Measurements from ENCODE around the gene TIMP2.

Gene TIMP2

GRCh38 chr17:78933025-78933958 is 8.1 kb upstream of the TIMP2 start:
- Histone ChIP-seq H3K27me3 (ENCODE audit: insufficient read depth, poor library complexity, severe bottlenecking) (no peaks in the 10 kb centered on the region), H3K9me3 (ENCODE audit: severe bottlenecking) (no peaks in the 10 kb centered on the region), H3K4me3 (ENCODE audit: severe bottlenecking) (no peak overlapping the region), H3K27ac (ENCODE audit: poor library complexity, severe bottlenecking) (peak overlapping the region; percentile 77), H3K4me1 (ENCODE audit: insufficient read depth, poor library complexity, severe bottlenecking) (peaks cover 32% of the 10 kb centered on the region), H3K36me3 (ENCODE audit: low read depth) (no peaks in the 10 kb centered on the region)
- no peak for TF ChIP-seq CTCF (IDR thresholded peaks at IDR 0.05; ENCODE audit: poor library complexity, severe bottlenecking)
- ATAC-seq (ENCODE audit: low read depth) (peak; percentile 90), DNase-seq (ENCODE audit: low spot score) (peak; percentile 90)

- Histone ChIP-seq H3K27ac (ENCODE audit: poor library complexity, severe bottlenecking) (no peak overlapping the region), H3K27me3 (ENCODE audit: insufficient read depth, poor library complexity, severe bottlenecking) (no peaks in the 10 kb centered on the region), H3K36me3 (ENCODE audit: low read depth) (no peaks in the 10 kb centered on the region), H3K4me3 (ENCODE audit: severe bottlenecking) (no peak overlapping the region), H3K4me1 (ENCODE audit: insufficient read depth, poor library complexity, severe bottlenecking) (peaks cover 26% of the 10 kb centered on the region), H3K9me3 (ENCODE audit: severe bottlenecking) (no peaks in the 10 kb centered on the region)
- DNase-seq (ENCODE audit: low spot score) = no peak
- no peak for TF ChIP-seq CTCF (IDR thresholded peaks at IDR 0.05; ENCODE audit: poor library complexity, severe bottlenecking)
- no peak for ATAC-seq (ENCODE audit: low read depth)
Observed at GRCh38 chr17:78929908-78930775, 5.0 kb upstream of the TIMP2 start.

- no peak for TF ChIP-seq CTCF (IDR thresholded peaks at IDR 0.05; ENCODE audit: poor library complexity, severe bottlenecking)
- H3K4me3 ChIP-seq (ENCODE audit: severe bottlenecking) = peak overlapping the region; percentile 34
Observed at GRCh38 chr17:78925662-78926555, 722 bp upstream of the TIMP2 start.

GRCh38 chr17:78924481-78925151 is 571 bp downstream of the TIMP2 start:
- no peaks in the 10 kb centered on the region for H3K9me3 ChIP-seq (ENCODE audit: severe bottlenecking)
- H3K27ac ChIP-seq (ENCODE audit: poor library complexity, severe bottlenecking) = peak overlapping the region; percentile 20
- peaks cover 3% of the 10 kb centered on the region for H3K4me1 ChIP-seq (ENCODE audit: insufficient read depth, poor library complexity, severe bottlenecking)
- H3K27me3 ChIP-seq (ENCODE audit: insufficient read depth, poor library complexity, severe bottlenecking) = no peaks in the 10 kb centered on the region
- peak overlapping the region; percentile 34 for H3K4me3 ChIP-seq (ENCODE audit: severe bottlenecking)
- no peaks in the 10 kb centered on the region; the same call in 1 of the 2 replicates for H3K36me3 ChIP-seq (ENCODE audit: low read depth)
- DNase-seq (ENCODE audit: low spot score) (no peak), ATAC-seq (ENCODE audit: low read depth) (no peak)
- no peak for TF ChIP-seq CTCF (IDR thresholded peaks at IDR 0.05; ENCODE audit: poor library complexity, severe bottlenecking)

More at GRCh38 chr17:78925662-78926555, 722 bp upstream of the TIMP2 start:
- H3K27me3 ChIP-seq (ENCODE audit: insufficient read depth, poor library complexity, severe bottlenecking) = no peaks in the 10 kb centered on the region
- DNase-seq (ENCODE audit: low spot score) (no peak), ATAC-seq (ENCODE audit: low read depth) (no peak)
- no peaks in the 10 kb centered on the region; the same call in 1 of the 2 replicates for H3K36me3 ChIP-seq (ENCODE audit: low read depth)
- no peak overlapping the region for H3K27ac ChIP-seq (ENCODE audit: poor library complexity, severe bottlenecking)
- H3K9me3 ChIP-seq (ENCODE audit: severe bottlenecking) = no peaks in the 10 kb centered on the region
- H3K4me1 ChIP-seq (ENCODE audit: insufficient read depth, poor library complexity, severe bottlenecking) = peaks cover 3% of the 10 kb centered on the region

Measured in RWPE2 (cell line).